Measurements from ENCODE around the gene CISD3.

Gene CISD3

DNA sequence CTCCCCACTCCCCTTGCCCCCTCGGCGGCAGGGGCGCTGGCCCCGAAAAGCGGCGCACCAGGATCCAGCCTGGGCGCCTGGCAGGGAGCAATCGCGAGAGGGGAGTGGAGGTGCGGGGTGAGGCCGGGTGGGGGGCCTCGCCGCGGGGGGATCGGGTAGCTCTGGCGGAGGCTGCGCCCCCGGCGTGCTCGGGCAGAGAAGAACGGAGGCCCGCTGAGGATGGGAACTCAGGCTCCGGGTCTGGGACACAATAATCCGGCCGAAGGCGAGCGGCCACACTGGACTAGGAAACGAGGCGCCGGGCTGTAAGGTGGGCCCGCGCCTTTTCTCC, 18.7 kb downstream of the CISD3 start:
- peak overlapping the region; percentile 89 for H3K27ac ChIP-seq (ENCODE audit: extremely low read depth, low read depth, low read length)
- peaks cover 3 to 4% of the 10 kb centered on the region in 2 experiments for H3K36me3 ChIP-seq (ENCODE audit: control insufficient read depth in 2 of 2, insufficient read depth in 1 of 2, low read length in 2 of 2)
- peak; percentile 97 for TF ChIP-seq ZIC2 (tag by site-specific recombination; IDR thresholded peaks at IDR 0.05)
- TF ChIP-seq KLF8 (tag by site-specific recombination; IDR thresholded peaks at IDR 0.05), result peak; percentile 52; the same call in 1 of the 2 replicates
- TF ChIP-seq GLIS1 (tag by site-specific recombination; IDR thresholded peaks at IDR 0.05), result peak; percentile 79
- no peak for TF ChIP-seq MZF1 (tag by site-specific recombination; IDR thresholded peaks at IDR 0.05; ENCODE audit: borderline replicate concordance)
- TF ChIP-seq ZNF423 (tag by site-specific recombination; IDR thresholded peaks at IDR 0.05), result 0 out of 2 replicates have a peak, but pooled peaks have one; percentile 41
- no peak for TF ChIP-seq ZNF133 (tag by site-specific recombination; IDR thresholded peaks at IDR 0.05)
- TF ChIP-seq, protein P1, sequence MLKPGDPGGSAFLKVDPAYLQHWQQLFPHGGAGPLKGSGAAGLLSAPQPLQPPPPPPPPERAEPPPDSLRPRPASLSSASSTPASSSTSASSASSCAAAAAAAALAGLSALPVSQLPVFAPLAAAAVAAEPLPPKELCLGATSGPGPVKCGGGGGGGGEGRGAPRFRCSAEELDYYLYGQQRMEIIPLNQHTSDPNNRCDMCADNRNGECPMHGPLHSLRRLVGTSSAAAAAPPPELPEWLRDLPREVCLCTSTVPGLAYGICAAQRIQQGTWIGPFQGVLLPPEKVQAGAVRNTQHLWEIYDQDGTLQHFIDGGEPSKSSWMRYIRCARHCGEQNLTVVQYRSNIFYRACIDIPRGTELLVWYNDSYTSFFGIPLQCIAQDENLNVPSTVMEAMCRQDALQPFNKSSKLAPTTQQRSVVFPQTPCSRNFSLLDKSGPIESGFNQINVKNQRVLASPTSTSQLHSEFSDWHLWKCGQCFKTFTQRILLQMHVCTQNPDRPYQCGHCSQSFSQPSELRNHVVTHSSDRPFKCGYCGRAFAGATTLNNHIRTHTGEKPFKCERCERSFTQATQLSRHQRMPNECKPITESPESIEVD (tag by site-specific recombination; IDR thresholded peaks at IDR 0.05), result no peak
- TF ChIP-seq ZNF837 (tag by site-specific recombination; IDR thresholded peaks at IDR 0.05), result 0 out of 2 replicates have a peak, but pooled peaks have one; percentile 4
- 0 out of 2 replicates have a peak, but pooled peaks have one; percentile 4 for TF ChIP-seq ZNF501 (tag by site-specific recombination; IDR thresholded peaks at IDR 0.05)
- TF ChIP-seq GLIS2 (tag by site-specific recombination; IDR thresholded peaks at IDR 0.05), result peak; percentile 98
- peak; percentile 64; the same call in 1 of the 2 replicates for TF ChIP-seq ZNF335 (tag by site-specific recombination; conservative IDR thresholded peaks at IDR 0.05)
- peak; percentile 35; the same call in 1 of the 2 replicates for TF ChIP-seq WT1 (tag by site-specific recombination; IDR thresholded peaks at IDR 0.05)
- 0 out of 2 replicates have a peak, but pooled peaks have one; percentile 14 for TF ChIP-seq BCL11B (tag by site-specific recombination; IDR thresholded peaks at IDR 0.05; ENCODE audit: low read depth)
- peak; percentile 78; the same call in 1 of the 2 replicates for TF ChIP-seq ZBTB8A (tag by site-specific recombination; IDR thresholded peaks at IDR 0.05)
- TF ChIP-seq, protein P2, sequence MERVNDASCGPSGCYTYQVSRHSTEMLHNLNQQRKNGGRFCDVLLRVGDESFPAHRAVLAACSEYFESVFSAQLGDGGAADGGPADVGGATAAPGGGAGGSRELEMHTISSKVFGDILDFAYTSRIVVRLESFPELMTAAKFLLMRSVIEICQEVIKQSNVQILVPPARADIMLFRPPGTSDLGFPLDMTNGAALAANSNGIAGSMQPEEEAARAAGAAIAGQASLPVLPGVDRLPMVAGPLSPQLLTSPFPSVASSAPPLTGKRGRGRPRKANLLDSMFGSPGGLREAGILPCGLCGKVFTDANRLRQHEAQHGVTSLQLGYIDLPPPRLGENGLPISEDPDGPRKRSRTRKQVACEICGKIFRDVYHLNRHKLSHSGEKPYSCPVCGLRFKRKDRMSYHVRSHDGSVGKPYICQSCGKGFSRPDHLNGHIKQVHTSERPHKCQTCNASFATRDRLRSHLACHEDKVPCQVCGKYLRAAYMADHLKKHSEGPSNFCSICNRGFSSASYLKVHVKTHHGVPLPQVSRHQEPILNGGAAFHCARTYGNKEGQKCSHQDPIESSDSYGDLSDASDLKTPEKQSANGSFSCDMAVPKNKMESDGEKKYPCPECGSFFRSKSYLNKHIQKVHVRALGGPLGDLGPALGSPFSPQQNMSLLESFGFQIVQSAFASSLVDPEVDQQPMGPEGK (tag by site-specific recombination; IDR thresholded peaks at IDR 0.05), result peak; percentile 69; the same call in 1 of the 2 replicates
- TF ChIP-seq, protein P3, sequence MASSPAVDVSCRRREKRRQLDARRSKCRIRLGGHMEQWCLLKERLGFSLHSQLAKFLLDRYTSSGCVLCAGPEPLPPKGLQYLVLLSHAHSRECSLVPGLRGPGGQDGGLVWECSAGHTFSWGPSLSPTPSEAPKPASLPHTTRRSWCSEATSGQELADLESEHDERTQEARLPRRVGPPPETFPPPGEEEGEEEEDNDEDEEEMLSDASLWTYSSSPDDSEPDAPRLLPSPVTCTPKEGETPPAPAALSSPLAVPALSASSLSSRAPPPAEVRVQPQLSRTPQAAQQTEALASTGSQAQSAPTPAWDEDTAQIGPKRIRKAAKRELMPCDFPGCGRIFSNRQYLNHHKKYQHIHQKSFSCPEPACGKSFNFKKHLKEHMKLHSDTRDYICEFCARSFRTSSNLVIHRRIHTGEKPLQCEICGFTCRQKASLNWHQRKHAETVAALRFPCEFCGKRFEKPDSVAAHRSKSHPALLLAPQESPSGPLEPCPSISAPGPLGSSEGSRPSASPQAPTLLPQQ (tag by site-specific recombination; IDR thresholded peaks at IDR 0.05), result 0 out of 2 replicates have a peak, but pooled peaks have one; percentile 81
- no peak for TF ChIP-seq ZNF121 (tag by site-specific recombination; IDR thresholded peaks at IDR 0.05)
- TF ChIP-seq, protein P4, sequence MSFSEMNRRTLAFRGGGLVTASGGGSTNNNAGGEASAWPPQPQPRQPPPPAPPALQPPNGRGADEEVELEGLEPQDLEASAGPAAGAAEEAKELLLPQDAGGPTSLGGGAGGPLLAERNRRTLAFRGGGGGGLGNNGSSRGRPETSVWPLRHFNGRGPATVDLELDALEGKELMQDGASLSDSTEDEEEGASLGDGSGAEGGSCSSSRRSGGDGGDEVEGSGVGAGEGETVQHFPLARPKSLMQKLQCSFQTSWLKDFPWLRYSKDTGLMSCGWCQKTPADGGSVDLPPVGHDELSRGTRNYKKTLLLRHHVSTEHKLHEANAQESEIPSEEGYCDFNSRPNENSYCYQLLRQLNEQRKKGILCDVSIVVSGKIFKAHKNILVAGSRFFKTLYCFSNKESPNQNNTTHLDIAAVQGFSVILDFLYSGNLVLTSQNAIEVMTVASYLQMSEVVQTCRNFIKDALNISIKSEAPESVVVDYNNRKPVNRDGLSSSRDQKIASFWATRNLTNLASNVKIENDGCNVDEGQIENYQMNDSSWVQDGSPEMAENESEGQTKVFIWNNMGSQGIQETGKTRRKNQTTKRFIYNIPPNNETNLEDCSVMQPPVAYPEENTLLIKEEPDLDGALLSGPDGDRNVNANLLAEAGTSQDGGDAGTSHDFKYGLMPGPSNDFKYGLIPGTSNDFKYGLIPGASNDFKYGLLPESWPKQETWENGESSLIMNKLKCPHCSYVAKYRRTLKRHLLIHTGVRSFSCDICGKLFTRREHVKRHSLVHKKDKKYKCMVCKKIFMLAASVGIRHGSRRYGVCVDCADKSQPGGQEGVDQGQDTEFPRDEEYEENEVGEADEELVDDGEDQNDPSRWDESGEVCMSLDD (tag by site-specific recombination; IDR thresholded peaks at IDR 0.05), result peak; percentile 68; the same call in 1 of the 2 replicates
- H3K4me1 ChIP-seq (ENCODE audit: control insufficient read depth, insufficient read depth, low read length), result peaks cover 31% of the 10 kb centered on the region
- POLR2A ChIA-PET, result interaction anchor here (0.6 to 1.6 kb wide), 6 partner anchors 15 to 121 kb away, joined by 3 to 7 read pairs (median 4); partner anchors contain the start of genes CISD3, LASP1 and MLLT6
- no peaks in the 10 kb centered on the region for H3K9me3 ChIP-seq (ENCODE audit: control insufficient read depth, insufficient read depth, low read depth, low read length)
- CTCF ChIA-PET, result no interaction called here
- peak overlapping the region; percentile 54 for H3K4me3 ChIP-seq (ENCODE audit: low read depth, low read length)

Measured in HEK293 (cell line).